Tibial artery (tissue), 4 donors: Measurements from ENCODE around the gene PKD1L1.

ENCODE experiments used
- DNase-seq, 2 donors: peaks; one replicate each; pipeline ENCODE4 v3.0.0-alpha.2; 2019
- H3K27ac ChIP-seq, 2 donors: fragments of 200-600 bp; sonication (generic) in 1 of 2; 1 replicate in 1 of 2; 2 replicates in 1 of 2; pipeline ENCODE4 v1.5.1; 2018 to 2019; ENCODE audit warnings: mild to moderate bottlenecking in 1 of 2
- H3K27me3 ChIP-seq, 2 donors: fragments of 200-600 bp; sonication (generic) in 1 of 2; one replicate each; pipeline versions ENCODE4 v1.5.1 to v1.6.0; 2016 to 2019
- H3K36me3 ChIP-seq, 3 donors: fragments of 200-600 bp; sonication (generic) in 2 of 3; one replicate each; pipeline ENCODE4 v1.5.1; 2016 to 2019; ENCODE audit warnings: mild to moderate bottlenecking in 2 of 3
- H3K4me1 ChIP-seq, 4 donors: fragments of 200-600 bp; sonication (generic) in 2 of 4; 1 replicate in 3 of 4; 2 replicates in 1 of 4; pipeline ENCODE4 v1.5.1; 2016 to 2019
- H3K4me3 ChIP-seq, 2 donors: fragments of 200-600 bp; sonication (generic) in 1 of 2; 1 replicate in 1 of 2; 2 replicates in 1 of 2; pipeline ENCODE4 v1.5.1; 2018 to 2019; ENCODE audit warnings: mild to moderate bottlenecking in 2 of 2
- H3K9me3 ChIP-seq, 3 donors: fragments of 200-600 bp; sonication (generic) in 1 of 3; one replicate each; pipeline ENCODE4 v1.5.1; 2016 to 2019
- intact Hi-C: fragments of 100-400 bp; cut with DNase I; formaldehyde crosslinking; loops from one replicate; pipeline ENCODE4 v1.15.0; 2023; ENCODE audit warnings: low total_unique reads
- TF ChIP-seq, protein P1 (sequence below), 2 experiments: fragments of 200-600 bp in 1 of 2; fragments of 450-650 bp in 1 of 2; IDR thresholded peaks; one replicate each; pipeline ENCODE4 v1.5.1; 2017 to 2019; ENCODE audit warnings: antibody characterized with exemption in 2 of 2, mild to moderate bottlenecking in 1 of 2, moderate library complexity in 1 of 2

Gene PKD1L1

GRCh38 chr7:47807756-47808155, 140.5 kb downstream of the PKD1L1 start:
- no peaks in the 10 kb centered on the region for H3K36me3 ChIP-seq
- H3K27me3 ChIP-seq, result no peaks in the 10 kb centered on the region
- H3K4me1 ChIP-seq, result peaks cover 0 to 23% (median 10%) of the 10 kb centered on the region in 4 donors
- intact Hi-C loops, result no loop called here
- TF ChIP-seq, protein P1, sequence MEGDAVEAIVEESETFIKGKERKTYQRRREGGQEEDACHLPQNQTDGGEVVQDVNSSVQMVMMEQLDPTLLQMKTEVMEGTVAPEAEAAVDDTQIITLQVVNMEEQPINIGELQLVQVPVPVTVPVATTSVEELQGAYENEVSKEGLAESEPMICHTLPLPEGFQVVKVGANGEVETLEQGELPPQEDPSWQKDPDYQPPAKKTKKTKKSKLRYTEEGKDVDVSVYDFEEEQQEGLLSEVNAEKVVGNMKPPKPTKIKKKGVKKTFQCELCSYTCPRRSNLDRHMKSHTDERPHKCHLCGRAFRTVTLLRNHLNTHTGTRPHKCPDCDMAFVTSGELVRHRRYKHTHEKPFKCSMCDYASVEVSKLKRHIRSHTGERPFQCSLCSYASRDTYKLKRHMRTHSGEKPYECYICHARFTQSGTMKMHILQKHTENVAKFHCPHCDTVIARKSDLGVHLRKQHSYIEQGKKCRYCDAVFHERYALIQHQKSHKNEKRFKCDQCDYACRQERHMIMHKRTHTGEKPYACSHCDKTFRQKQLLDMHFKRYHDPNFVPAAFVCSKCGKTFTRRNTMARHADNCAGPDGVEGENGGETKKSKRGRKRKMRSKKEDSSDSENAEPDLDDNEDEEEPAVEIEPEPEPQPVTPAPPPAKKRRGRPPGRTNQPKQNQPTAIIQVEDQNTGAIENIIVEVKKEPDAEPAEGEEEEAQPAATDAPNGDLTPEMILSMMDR (IDR thresholded peaks at IDR 0.05), result no peak
- no peaks in the 10 kb centered on the region for H3K9me3 ChIP-seq
- peak overlapping the region; percentile 55 to 65 for H3K27ac ChIP-seq
- peak overlapping the region in 1 of 2 donors; percentile 40 for H3K4me3 ChIP-seq
- no peak for DNase-seq

GRCh38 chr7:47807126-47807525, 141.1 kb downstream of the PKD1L1 start:
- Histone ChIP-seq H3K36me3 (no peaks in the 10 kb centered on the region), H3K9me3 (no peaks in the 10 kb centered on the region), H3K4me3 (peak overlapping the region; percentile 21 to 40), H3K4me1 (peaks cover 0 to 23% (median 10%) of the 10 kb centered on the region in 4 donors), H3K27me3 (no peaks in the 10 kb centered on the region), H3K27ac (peak overlapping the region; percentile 55 to 65)
- intact Hi-C loops, result no loop called here
- TF ChIP-seq, protein P1 (IDR thresholded peaks at IDR 0.05), result no peak
- DNase-seq, result peak; percentile 42 to 65

DNA sequence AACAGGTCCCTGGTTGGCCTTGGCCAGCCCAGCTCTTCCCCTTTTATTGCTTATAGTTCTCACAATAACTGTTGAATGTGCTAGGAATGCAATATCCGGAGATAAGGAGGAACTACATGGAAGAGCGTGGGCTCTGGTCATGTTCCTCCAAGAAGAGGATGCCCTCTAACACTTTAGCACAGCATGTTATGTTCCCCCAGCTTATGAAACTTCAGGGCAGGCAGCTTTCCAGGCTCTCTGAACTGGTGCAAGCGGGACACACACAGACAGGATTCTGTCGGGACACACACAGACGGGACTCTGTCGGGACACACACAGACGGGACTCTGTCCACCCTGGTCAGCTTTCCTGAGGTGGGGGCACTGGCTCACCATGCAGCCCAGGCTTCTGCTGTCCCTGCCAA, 141.6 kb downstream of the PKD1L1 start:
- H3K4me3 ChIP-seq, result peak overlapping the region; percentile 21 to 40
- peak; percentile 82 for DNase-seq
- intact Hi-C loops, result no loop called here
- peak overlapping the region; percentile 55 to 65 for H3K27ac ChIP-seq
- H3K4me1 ChIP-seq, result peaks cover 0 to 23% (median 10%) of the 10 kb centered on the region in 4 donors
- no peaks in the 10 kb centered on the region for H3K9me3 ChIP-seq
- H3K36me3 ChIP-seq, result no peaks in the 10 kb centered on the region
- H3K27me3 ChIP-seq, result no peaks in the 10 kb centered on the region
- TF ChIP-seq, protein P1 (IDR thresholded peaks at IDR 0.05), result no peak

- Histone ChIP-seq H3K27ac (no peak overlapping the region), H3K4me1 (peaks cover 0 to 23% (median 10%) of the 10 kb centered on the region in 4 donors), H3K9me3 (no peaks in the 10 kb centered on the region), H3K36me3 (no peaks in the 10 kb centered on the region), H3K4me3 (no peak overlapping the region), H3K27me3 (no peaks in the 10 kb centered on the region)
- intact Hi-C loops, result no loop called here
- no peak for DNase-seq
- TF ChIP-seq, protein P1 (IDR thresholded peaks at IDR 0.05), result no peak
These were observed 143.3 kb downstream of the PKD1L1 start for GRCh38 chr7:47804767-47805545.

DNA sequence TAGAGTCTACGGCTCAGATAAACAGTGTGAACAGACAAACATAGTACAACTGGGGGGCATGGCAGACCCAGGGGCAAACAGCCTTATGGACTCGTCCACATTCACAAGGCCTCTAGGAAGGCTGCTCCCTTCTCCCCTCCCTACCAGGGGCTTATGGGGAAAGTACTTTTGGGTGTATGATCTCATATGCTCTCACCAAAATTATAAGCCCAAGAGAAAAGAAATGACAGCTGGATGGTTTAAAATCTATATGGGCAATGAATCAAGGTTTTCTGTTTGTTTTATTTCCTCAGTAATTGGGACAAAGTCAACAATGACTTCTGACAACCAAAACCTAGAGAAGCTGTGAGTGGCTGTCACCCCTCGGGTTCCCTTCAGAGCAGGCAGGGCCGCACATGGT, 144.4 kb downstream of the PKD1L1 start:
- intact Hi-C loops, result no loop called here
- TF ChIP-seq, protein P1 (IDR thresholded peaks at IDR 0.05), result no peak
- Histone ChIP-seq H3K27me3 (no peaks in the 10 kb centered on the region), H3K36me3 (no peaks in the 10 kb centered on the region), H3K4me3 (no peak overlapping the region), H3K27ac (no peak overlapping the region), H3K4me1 (peaks cover 0 to 23% (median 10%) of the 10 kb centered on the region in 4 donors), H3K9me3 (no peaks in the 10 kb centered on the region)
- no peak for DNase-seq
